GM04504 (cell line): ENCODE results near the gene FLT3LG.
A peak's percentile ranks its signal among the peaks of the same experiment; 100 is the strongest.
"Not testable (repeated sequence)": the region's sequence is repeated elsewhere in the genome, so short reads cannot be mapped to it uniquely, and the experiment has no call there.

Source experiments
- DNase-seq: peaks from one replicate; pipeline ENCODE4 v3.0.0-alpha.2; 2012; ENCODE audit warnings: low read depth

The FLT3LG gene

DNA sequence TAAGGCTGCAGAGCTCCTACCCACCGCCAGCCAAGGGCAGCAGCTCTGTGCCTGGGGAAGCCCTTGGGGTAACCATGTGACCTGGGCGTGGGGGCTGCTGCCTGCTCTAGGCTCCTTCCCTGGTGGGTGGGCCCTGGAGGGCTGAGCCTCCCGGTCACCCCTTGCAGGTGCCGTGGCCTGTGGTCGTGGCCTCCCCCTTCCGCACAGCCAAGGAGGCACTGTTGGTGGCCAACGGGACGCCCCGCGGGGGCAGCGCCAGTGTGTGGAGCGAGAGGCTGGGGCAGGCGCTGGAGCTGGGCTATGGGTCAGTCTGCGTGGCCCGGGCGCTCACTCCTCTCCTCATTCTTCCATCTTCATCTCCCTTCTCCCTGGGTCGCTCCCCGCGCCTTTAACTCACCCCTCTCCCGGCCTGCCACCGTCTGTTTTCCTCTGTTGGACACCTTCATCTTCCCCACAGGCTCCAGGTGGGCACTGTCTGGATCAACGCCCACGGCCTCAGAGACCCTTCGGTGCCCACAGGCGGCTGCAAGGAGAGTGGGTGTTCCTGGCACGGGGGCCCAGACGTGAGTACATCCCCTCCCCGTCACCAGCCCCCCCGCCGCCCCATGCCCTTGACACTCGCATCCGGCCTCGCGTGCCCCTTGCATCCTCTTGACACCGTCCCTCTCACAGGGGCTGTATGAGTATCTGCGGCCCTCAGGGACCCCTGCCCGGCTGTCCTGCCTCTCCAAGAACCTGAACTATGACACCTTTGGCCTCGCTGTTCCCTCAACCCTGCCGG, 9.9 kb upstream of the FLT3LG start:
- no peak for DNase-seq

DNA sequence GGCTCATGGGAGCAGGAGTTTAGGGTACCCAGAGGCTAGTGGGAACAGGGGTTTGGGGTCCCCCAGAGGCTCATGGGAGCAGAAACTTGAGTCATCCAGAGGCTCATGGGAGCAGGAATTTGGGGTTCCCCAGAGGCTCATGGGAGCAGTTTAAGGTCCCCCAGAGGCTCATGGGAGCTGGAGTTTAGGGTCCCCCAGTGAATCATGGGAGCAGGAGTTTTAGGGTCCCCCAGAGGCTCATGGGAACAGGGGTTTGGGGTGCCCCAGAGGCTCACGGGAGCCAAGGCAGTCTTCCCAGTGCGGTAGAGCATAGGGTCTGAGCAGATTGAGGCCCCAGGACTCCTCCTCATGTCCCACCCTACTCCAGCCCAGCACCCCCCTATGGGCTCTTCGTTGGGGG, 8.6 kb upstream of the FLT3LG start:
- DNase-seq, result no peak

DNA sequence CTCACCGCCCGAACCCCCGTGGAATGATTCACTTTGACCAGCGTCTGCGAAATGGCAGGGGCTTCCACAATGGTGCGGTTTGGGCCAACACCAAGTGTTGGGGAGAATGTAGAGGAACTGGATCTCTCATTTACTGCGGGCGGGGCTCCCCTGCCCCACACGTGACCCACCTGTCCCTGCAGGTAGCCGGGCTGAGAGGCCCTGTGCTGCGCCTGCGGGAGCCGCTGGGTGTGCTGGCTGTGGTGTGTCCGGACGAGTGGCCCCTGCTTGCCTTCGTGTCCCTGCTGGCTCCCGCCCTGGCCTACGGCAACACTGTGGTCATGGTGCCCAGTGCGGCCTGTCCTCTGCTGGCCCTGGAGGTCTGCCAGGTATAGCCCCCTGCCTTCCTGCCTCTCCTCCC, 5.8 kb upstream of the FLT3LG start:
- DNase-seq, result no peak

DNA sequence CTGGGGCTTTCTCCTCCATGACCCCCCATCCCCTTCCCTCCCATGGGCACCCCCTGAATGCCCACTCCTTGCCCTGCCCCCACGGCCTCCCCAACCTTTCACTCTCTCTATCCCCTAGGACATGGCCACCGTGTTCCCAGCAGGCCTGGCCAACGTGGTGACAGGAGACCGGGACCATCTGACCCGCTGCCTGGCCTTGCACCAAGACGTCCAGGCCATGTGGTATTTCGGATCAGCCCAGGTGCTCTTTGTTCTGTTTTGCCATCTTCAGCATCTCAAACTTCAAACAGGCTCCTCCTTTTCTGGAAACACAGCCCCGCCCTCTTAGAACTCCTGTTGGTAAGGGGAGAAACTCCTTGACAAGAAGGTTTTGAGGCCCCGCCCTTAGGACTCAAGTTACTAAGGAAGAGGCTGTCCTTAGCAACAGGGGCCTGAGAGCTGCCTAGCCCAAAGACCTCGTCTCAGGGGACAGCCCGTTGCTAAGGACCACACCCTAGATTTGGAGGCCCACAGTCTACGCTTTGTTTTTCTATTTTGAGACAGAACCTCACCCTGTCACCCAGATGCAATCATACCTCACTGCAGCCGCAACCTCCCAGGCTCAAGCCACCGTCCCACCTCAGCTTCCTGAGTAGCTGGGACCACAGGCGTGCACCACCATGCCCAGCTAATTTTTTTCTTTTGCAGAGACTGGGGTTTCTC, 5.1 kb upstream of the FLT3LG start:
- no peak for DNase-seq

DNA sequence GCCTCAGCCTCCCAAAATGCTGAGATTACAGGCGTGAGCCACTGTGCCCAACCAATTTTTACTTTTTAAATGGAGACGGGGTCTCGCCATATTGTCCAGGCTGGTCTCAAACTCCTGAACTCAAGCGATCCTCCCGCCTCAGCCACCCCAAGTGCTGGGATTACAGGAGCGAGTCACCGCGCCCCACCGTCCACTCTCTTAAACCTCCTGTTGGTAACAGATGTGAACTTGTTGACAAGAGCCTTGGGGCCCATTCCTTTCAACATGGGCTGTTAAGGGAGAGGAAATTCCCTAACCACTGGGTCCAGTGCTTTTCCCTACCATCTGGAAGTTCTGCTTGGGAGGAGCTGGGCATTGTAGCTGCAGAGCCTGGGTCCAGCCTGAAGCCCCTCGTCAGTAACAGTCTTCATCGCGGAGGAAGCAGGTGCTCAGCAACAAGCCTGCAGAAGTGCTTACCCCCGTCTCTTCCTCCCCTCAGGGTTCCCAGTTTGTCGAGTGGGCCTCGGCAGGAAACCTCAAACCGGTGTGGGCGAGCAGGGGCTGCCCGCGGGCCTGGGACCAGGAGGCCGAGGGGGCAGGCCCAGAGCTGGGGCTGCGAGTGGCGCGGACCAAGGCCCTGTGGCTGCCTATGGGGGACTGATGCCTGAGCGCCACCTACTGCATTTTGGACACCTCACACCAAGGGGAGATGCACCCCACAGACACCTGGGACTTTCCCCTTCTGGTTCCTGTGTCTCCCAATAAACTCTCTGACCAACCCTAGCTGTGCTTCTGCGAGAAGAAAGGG, 4.0 kb upstream of the FLT3LG start:
- no peak for DNase-seq

DNA sequence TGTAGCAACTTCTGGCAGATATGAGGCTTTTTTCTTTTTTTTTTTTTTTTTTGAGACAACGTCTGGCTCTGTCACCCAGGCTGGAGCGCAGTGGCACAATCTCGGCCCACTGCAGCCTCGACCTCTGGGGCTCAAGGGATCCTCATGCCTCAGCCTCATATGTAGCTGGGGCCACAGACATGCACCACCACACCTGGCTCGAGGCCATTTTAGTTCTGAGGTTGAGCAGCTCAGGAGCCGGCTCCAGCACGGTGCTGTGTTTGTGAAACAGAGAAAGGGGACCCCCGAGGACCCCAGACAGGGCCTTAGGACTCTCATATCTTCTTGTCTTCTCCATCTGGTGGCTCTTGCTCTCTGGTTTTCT, 3.4 kb upstream of the FLT3LG start:
- no peak for DNase-seq

DNA sequence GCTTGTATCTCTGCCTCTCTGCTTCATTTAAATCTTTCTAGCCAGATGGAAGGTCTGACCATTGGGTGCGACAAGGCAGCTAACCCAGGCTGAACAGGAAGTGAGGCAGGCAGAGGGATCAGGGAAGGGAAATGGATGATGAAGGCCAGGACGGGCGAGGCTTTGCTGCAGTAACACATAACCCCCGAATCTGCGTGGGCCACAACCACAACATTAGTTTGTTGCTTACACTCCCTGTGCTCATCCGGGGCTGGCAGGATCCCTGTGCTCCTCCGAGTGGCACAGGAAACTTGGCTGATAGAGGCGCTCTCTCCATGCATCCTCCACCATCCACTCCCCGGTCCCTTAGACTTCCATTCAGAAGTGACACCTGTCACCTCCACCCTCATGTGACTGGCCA, 1.1 kb upstream of the FLT3LG start:
- DNase-seq, result no peak

DNA sequence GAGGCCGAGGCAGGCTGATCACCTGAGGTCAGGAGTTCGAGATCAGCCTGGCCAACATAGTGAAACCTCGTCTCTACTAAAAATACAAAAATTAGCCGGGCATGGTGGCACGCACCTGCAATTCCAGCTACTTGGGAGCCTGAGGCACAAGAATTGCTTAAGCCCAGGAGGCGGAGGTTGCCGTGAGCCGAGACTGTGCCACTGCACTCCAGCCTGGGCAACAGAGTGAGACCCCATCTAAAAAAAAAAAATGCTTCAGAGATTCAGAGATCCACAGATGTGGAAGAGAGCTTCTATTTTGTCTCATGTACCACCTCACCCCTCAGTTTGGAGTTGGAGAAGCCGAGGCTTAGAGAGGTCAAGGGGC, 531 bp upstream of the FLT3LG start:
- not testable (repeated sequence) for DNase-seq

DNA sequence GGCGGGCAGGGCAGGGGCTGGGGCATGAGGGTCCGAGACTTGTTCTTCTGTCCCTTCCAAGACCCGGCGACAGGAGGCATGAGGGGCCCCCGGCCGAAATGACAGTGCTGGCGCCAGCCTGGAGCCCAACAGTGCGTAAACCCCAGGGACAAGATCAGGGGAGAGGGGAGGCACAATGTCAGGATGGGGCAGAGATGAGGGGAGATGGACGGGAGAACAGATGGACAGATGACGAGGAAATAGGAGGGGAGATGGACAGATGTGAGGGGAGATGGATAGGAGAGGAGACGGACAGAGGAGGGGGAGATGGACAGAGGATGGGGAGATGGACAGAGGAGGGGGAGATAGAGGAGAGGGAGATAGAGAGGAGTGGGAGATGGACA, 518 bp downstream of the FLT3LG start:
- DNase-seq, result no peak

DNA sequence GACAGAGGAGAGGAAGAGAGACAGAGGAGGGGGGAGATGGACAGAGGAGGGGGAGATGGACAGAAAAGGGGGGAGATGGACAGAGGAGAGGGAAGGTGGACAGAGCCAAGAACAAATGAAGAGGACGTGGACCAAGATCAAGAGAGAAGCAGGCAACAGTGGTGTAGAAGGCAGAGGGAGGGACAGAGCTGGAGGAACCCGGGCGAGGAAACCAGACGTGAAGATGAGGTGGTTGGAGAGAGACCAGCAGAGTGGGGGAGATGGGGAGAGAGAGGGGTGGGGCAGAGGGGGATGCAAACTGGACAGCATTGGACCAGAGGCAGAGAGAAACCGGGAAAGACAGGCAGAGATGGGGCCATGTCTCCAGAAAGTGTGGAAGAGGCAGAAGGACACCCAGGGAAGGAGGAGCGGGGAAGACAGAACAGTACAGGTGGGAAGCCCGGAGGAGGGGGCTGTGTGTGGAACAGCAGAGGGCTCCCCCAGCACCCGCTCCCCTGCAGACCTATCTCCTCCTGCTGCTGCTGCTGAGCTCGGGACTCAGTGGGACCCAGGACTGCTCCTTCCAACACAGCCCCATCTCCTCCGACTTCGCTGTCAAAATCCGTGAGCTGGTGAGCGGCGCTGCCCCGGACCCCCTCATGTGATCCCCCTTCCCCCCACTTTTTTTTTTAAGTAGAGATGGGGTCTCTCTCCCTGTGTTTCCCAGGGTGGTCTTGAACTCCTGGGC, 1.3 kb downstream of the FLT3LG start:
- DNase-seq, result no peak

DNA sequence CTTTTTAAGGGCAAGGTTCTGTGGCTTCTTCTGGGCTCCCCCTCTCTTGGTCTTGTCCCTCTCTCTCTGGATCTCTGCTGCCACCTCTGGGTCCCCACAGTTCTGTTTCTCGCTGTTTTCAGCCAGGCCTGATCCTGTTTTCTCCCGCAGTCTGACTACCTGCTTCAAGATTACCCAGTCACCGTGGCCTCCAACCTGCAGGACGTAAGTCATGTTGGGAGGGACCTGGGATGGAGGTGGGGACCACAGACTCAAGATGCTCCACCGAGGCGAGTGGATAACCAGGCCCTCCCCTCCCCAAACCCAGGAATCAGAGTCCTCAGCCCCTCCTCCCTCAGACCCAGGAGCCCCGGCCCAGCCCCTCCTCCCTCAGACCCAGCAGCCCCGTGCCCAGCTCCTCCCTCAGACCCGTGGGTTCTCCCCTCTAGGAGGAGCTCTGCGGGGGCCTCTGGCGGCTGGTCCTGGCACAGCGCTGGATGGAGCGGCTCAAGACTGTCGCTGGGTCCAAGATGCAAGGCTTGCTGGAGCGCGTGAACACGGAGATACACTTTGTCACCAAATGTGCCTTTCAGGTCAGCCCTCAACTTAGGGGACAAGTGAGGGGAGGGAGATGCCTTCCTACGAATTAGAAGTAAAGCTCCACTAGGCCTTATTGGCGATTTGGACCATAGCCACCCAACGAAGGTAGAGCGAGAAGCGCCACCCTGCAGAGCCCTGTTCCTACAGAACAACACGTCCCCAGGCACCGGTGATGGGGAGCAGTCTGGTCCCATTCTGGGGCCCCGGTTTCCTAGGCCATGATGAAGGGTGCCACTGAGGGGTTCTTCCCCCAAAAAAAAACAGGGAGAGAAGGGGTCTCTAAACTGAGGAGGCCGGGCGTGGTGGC, 2.2 kb downstream of the FLT3LG start:
- no peak for DNase-seq

DNA sequence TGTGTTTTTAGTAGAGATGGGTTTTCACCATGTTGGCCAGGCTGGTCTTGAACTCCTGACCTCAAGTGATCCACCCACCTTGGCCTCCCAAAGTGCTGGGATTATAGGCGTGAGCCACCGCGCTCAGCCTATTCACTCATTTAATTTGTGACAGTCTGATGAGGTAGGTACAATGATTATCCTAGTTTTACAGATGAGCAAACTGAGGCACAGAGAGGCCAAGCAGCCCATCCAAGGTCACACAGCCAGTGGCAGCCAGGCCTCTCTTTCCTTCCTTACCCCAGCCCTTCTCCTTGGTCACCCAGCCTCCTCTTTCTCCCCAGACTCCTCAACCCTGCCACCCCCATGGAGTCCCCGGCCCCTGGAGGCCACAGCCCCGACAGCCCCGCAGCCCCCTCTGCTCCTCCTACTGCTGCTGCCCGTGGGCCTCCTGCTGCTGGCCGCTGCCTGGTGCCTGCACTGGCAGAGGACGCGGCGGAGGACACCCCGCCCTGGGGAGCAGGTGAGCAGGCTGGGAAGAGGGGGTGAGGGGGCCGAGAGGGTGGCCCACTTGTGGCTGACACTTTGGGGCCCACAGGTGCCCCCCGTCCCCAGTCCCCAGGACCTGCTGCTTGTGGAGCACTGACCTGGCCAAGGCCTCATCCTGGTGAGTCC, 6.1 kb downstream of the FLT3LG start:
- DNase-seq, result no peak

DNA sequence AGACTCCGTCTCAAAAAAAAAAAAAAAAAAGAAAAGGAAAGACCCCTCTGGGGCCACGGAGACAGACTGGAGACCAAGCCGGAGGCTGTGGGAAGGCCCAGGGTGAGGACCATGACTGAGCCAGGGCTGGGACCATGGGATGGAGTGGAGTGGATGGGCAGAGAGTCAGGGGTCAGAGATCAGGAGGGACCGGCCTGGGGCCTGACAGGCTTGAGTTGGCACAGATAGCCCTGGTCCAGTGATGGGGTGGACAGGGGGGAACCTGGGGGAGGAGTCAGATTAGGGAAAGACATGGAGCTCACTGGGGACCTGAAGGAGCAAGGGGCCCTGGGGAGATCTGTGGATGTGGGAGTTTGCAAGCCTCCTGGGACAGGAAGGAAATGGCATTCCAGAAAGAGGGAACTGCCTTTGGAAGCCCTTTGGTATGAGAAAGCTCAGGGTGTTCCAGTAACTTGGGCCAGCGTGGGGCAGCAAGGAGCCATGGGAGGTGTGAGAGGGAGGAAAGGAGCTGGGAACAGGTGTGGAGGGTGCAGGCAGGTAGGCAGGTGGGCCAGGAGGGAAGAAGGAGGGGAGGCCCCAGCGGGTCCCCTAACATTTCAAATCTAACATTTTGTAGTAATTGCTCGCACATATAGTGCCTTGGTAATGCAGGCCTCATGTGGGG, 7.1 kb downstream of the FLT3LG start:
- DNase-seq, result no peak

DNA sequence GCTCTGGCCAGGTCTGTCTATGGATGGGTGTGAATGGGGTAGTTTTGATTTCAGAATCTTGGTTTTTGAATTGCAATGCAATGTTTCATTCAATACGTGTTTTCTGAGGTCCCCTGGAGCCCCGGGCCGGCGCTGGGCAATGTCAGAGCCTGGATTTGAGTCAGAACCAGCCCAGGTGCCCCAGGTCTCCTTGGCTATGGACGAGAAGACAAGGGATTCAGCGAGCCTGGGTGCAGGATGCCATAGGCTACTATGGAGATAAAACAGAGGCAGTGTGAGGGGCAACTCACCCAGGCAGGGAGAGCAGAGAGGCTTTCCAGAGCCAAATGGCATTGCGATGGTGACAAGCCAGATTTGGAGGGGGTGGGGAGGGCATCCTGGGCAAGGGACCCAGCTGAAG, 12.2 kb downstream of the FLT3LG start:
- no peak for DNase-seq

DNA sequence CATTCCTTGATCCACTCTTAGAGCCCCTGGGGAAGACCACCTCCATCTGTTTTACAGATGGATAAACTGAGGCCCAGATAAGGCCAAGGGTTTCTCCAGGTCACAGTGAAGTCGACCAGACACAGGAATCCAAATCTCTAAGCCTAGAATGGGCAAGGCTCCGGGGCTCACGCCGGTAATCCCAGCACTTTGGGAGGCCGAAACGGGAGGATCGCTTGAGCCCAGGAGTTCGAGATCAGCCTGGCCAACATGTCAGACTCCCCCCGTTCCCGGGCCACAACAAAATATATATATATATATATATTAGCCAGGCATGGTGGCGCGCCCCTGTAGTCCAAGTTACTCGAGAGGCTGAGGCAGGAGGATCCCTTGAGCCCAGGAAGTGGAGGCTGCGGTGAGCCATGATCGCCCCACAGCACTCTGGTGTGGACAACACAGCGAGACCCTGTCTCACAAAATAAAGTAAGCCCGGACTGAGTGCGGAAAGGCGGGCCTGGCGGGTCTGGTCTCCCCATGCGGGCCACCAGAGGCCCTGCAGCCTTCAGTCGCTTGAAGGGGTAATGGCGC, 12.8 kb downstream of the FLT3LG start:
- DNase-seq, result no peak

DNA sequence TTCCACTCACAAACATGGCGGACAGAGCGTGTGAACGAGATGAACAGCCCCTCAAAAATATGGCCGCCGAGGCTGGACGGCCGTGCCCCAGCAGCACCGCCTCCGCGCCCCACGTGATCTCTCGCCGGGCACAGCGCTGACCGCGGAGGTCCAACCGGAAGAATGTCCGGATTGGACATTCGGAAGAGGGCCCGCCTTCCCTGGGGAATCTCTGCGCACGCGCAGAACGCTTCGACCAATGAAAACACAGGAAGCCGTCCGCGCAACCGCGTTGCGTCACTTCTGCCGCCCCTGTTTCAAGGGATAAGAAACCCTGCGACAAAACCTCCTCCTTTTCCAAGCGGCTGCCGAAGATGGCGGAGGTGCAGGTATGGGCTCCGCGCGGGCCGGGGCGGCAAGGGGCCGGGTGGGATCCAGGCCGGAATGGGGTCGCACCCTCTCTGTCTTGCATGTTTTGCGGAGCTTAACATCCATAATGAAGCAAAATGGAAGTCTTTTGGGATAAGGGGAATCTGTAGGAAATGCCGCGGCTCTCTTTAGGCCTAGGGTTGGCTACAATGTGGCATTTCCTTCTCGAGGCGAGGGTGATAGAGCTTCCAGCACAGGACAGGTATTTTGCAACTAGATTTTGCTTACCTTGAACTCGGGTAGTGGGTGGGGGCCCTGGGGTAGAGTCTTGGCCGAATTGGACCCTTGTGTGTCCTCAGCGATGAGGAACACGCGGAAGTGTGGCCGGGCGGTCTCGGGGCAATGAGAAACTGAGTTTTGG, 13.4 kb downstream of the FLT3LG start, which contains the start of gene RPL13A:
Gene RPL13A, plus strand, starts transcription at position 332 of the 769 bp plus-strand sequence. Its CDS starts 22 bp downstream, at position 354.
- peak; percentile 99 for DNase-seq

DNA sequence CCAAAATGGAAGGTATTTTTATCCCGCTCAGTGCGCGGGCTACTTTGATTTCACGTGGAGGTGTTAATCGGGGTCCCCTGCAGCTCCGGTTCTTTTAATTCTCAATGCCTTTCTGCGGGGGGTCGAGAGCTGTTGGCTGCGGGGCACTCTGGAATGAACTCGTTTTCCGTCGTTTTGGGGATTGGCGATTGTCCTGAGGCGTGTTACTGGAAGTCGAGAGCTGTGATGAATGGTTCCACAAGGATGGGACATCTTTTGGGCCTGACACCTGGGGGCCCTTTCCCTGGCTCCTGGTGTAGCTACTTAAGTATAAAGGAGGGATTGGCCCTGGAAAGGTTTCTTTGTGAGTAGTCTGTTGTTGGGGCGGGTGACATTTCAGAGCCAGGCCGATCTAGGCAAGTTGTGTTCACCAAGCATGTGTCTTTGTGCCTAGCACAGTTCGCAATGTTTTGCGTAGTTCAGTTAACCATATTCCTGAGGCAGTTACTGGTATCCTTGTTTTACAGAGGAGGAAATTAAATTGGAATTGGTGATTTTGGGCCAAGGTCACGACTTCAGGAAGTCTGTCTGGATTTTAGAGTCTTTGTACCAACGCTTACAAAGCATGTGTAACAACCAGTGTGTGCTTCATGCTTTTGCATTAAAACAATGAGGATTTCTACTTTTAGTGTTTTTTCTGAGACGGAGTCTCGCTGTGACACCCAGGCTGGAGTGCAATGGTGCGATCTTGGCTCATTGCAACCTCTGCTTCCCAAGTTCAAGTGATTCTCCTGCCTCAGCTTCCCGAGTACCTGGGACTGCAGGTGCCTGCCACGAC, 14.2 kb downstream of the FLT3LG start:
- DNase-seq, result no peak

DNA sequence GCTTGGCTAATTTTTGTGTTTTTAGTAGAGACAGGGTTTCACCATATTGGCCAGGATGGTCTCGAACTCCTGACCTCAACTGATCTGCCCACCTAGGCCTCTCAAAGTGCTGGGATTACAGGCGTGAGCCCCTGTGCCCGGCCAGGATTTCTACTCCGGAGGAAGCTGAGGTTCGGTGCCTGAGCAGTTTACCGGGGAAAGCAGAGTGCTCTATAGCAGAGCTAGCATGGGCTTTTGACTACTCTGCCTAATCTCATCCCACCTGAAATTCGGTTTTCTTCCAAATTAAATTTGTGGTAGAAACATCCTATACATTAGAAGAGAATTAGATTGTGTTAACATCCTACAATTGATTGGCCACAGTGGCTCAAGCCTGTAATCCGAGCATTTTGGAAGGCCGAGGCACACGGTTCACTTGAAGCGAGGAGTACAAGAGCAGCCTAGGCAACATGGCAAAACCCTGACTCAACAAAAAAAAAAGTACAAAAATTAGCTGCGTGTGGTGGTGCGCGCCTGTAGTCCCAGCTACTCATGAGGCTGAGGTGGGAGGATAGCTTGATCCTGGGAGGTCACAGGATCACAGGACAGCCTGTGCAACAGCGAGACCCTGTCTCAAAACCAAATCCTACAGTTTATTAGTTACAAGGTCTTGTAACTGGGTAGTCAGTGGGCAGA, 15.0 kb downstream of the FLT3LG start:
- no peak for DNase-seq
